Measurements from ENCODE around the gene USF1. TPM values are rescaled to one million over a fixed set of nuclear protein-coding genes. Genes with fewer than 3 reads are reported as not detected.
"Not testable (repeated sequence)": the region's sequence is repeated elsewhere in the genome, so short reads cannot be mapped to it uniquely, and the experiment has no call there.

Gene USF1
- total RNA-seq, 1 donor from 2014 or later: 70.1 TPM

GRCh38 chr1:160993544-160994193, 52.1 kb downstream of the USF1 start:
- Mint-ChIP-seq H3K4me3 (ENCODE audit: unreplicated experiment) (no peak overlapping the region), H3K27me3 (ENCODE audit: low read depth, unreplicated experiment) (no peaks in the 10 kb centered on the region), H3K36me3 (ENCODE audit: low read depth, unreplicated experiment) (peaks cover 2% of the 10 kb centered on the region), H3K4me1 (ENCODE audit: low read depth, unreplicated experiment) (peaks cover 13% of the 10 kb centered on the region), H3K27ac (ENCODE audit: unreplicated experiment) (peak overlapping the region; percentile 53), H3K9me3 (ENCODE audit: unreplicated experiment) (no peaks in the 10 kb centered on the region)
- no peak overlapping the region for H3K9ac ChIP-seq (ENCODE audit: low read length)
- no peak overlapping the region for H3K4me2 ChIP-seq (ENCODE audit: low read length)
- H3K9me3 ChIP-seq (ENCODE audit: insufficient read depth, low read depth, low read length): no peaks in the 10 kb centered on the region
- DNase-seq (ENCODE audit: low read depth) (peak; percentile 39), FAIRE-seq (no peak)
- no peaks in the 10 kb centered on the region for H3K36me3 ChIP-seq (ENCODE audit: insufficient read depth, low read length)
- H3K79me2 ChIP-seq (ENCODE audit: insufficient read depth, low read length): no peaks in the 10 kb centered on the region
- H3K4me3 ChIP-seq (ENCODE audit: insufficient read depth, low read depth, low read length): no peak overlapping the region
- no peak overlapping the region for H3K27ac ChIP-seq (ENCODE audit: low read depth, low read length)
- H2AFZ ChIP-seq (ENCODE audit: low read depth, low read length): no peak overlapping the region
- peak; percentile 39 for TF ChIP-seq CTCF (IDR thresholded peaks at IDR 0.05; ENCODE audit: insufficient read depth, low read depth, low read length)
- TF ChIP-seq EZH2 (IDR thresholded peaks at IDR 0.05; ENCODE audit: insufficient read depth, low read length): no peak
- no peaks in the 10 kb centered on the region for H3K4me1 ChIP-seq (ENCODE audit: insufficient read depth, low read length)
- no peaks in the 10 kb centered on the region for H4K20me1 ChIP-seq (ENCODE audit: insufficient read depth, low read length)
- H3K27me3 ChIP-seq (ENCODE audit: insufficient read depth, low read length): no peaks in the 10 kb centered on the region

- not testable (repeated sequence) for H3K9ac ChIP-seq (ENCODE audit: low read length); H3K79me2 ChIP-seq (ENCODE audit: insufficient read depth, low read length); H3K9me3 Mint-ChIP-seq (ENCODE audit: unreplicated experiment); H3K4me3 ChIP-seq (ENCODE audit: insufficient read depth, low read depth, low read length); H3K4me2 ChIP-seq (ENCODE audit: low read length); DNase-seq (ENCODE audit: low read depth); H3K27ac Mint-ChIP-seq (ENCODE audit: unreplicated experiment); FAIRE-seq; H3K36me3 Mint-ChIP-seq (ENCODE audit: low read depth, unreplicated experiment); H4K20me1 ChIP-seq (ENCODE audit: insufficient read depth, low read length); H2AFZ ChIP-seq (ENCODE audit: low read depth, low read length); H3K4me3 Mint-ChIP-seq (ENCODE audit: unreplicated experiment); H3K27me3 Mint-ChIP-seq (ENCODE audit: low read depth, unreplicated experiment); H3K36me3 ChIP-seq (ENCODE audit: insufficient read depth, low read length); H3K27me3 ChIP-seq (ENCODE audit: insufficient read depth, low read length); H3K27ac ChIP-seq (ENCODE audit: low read depth, low read length); H3K4me1 ChIP-seq (ENCODE audit: insufficient read depth, low read length); H3K9me3 ChIP-seq (ENCODE audit: insufficient read depth, low read depth, low read length)
- peaks cover 13% of the 10 kb centered on the region for H3K4me1 Mint-ChIP-seq (ENCODE audit: low read depth, unreplicated experiment)
Measured at GRCh38 chr1:160992036-160992435, 53.7 kb downstream of the USF1 start.

Other genes starting within 250 kb of the USF1 start
- not detected in 2 replicates for gene LY9, start 249.8 kb downstream of the USF1 start, total RNA-seq
- gene CD244, start 183.1 kb downstream of the USF1 start, total RNA-seq: not detected in 2 replicates
- not detected in 2 replicates for gene ITLN1, start 160.8 kb downstream of the USF1 start, total RNA-seq
- gene ITLN2, start 91.2 kb downstream of the USF1 start, total RNA-seq: not detected in 2 replicates
- 53.7 and 68.6 TPM in 2 replicates for gene F11R, start 24.8 kb downstream of the USF1 start, total RNA-seq
- gene TSTD1, start 7.0 kb downstream of the USF1 start, total RNA-seq: 9.5 TPM in 2 replicates
- gene ARHGAP30, start 23.9 kb upstream of the USF1 start, total RNA-seq: 0.19 and 0.25 TPM in 2 replicates
- 1.6 and 1.9 TPM in 2 replicates for gene NECTIN4, start 43.6 kb upstream of the USF1 start, total RNA-seq
- gene KLHDC9, start 52.4 kb upstream of the USF1 start, total RNA-seq: 1.5 and 1.8 TPM in 2 replicates
- 103 and 111 TPM in 2 replicates for gene PFDN2, start 72.1 kb upstream of the USF1 start, total RNA-seq
- 25.6 and 25.9 TPM in 2 replicates for gene NIT1, start 72.1 kb upstream of the USF1 start, total RNA-seq
- gene DEDD, start 86.7 kb upstream of the USF1 start, total RNA-seq: 40.9 and 41.8 TPM in 2 replicates
- gene UFC1, start 108.0 kb upstream of the USF1 start, total RNA-seq: 87.5 and 91.0 TPM in 2 replicates
- 14.4 and 19.2 TPM in 2 replicates for gene USP21, start 113.5 kb upstream of the USF1 start, total RNA-seq
- gene PPOX, start 120.4 kb upstream of the USF1 start, total RNA-seq: 17.0 and 20.0 TPM in 2 replicates
- gene B4GALT3, start 131.5 kb upstream of the USF1 start, total RNA-seq: 39.6 and 40.4 TPM in 2 replicates
- 2.7 and 5.1 TPM in 2 replicates for gene ADAMTS4, start 153.1 kb upstream of the USF1 start, total RNA-seq
- 59.9 and 69.0 TPM in 2 replicates for gene NDUFS2, start 156.4 kb upstream of the USF1 start, total RNA-seq
- gene FCER1G, start 169.3 kb upstream of the USF1 start, total RNA-seq: 0.68 and 0.91 TPM in 2 replicates
- gene APOA2, start 177.7 kb upstream of the USF1 start, total RNA-seq: not detected in 2 replicates
- 12.0 and 12.3 TPM in 2 replicates for gene TOMM40L, start 180.1 kb upstream of the USF1 start, total RNA-seq
- gene NR1I3, start 192.2 kb upstream of the USF1 start, total RNA-seq: not detected in 2 replicates
- gene PCP4L1, start 212.8 kb upstream of the USF1 start, total RNA-seq: 0.26 TPM in 1 of 2 replicates, not detected in the other

Measured in astrocyte (in vitro differentiated cells and primary cell).